ENCODE measurements around the gene KCNK3.

Gene KCNK3

GRCh38 chr2:26687328-26687727, 5.2 kb upstream of the KCNK3 start:
- H3K36me3 ChIP-seq (ENCODE audit: insufficient read depth): no peaks in the 10 kb centered on the region
- H3K4me3 ChIP-seq (IDR thresholded peaks at IDR 0.05; ENCODE audit: insufficient read depth, low read depth, low read length): no peak overlapping the region
- H3K27me3 ChIP-seq (ENCODE audit: insufficient read depth, low read depth): peaks cover 4% of the 10 kb centered on the region; the same call in 1 of the 2 replicates
- no peaks in the 10 kb centered on the region for H3K79me2 ChIP-seq (ENCODE audit: insufficient read depth, low read depth)
- H4K20me1 ChIP-seq (ENCODE audit: insufficient read depth): no peaks in the 10 kb centered on the region
- TF ChIP-seq CTCF (conservative IDR thresholded peaks at IDR 0.05; ENCODE audit: low read depth, low read length): no peak
- H3K9ac ChIP-seq: no peak overlapping the region
- H3K27ac ChIP-seq: no peak overlapping the region
- no peak overlapping the region for H3K4me2 ChIP-seq
- H2AFZ ChIP-seq (ENCODE audit: low read depth): no peak overlapping the region
- H3K4me1 ChIP-seq (ENCODE audit: low read depth, poor library complexity, severe bottlenecking): no peaks in the 10 kb centered on the region

- Histone ChIP-seq H2AFZ (ENCODE audit: low read depth) (no peak overlapping the region), H3K4me3 (IDR thresholded peaks at IDR 0.05; ENCODE audit: insufficient read depth, low read depth, low read length) (no peak overlapping the region), H3K27ac (no peak overlapping the region), H3K36me3 (ENCODE audit: insufficient read depth) (no peaks in the 10 kb centered on the region), H4K20me1 (ENCODE audit: insufficient read depth) (no peaks in the 10 kb centered on the region), H3K9ac (no peak overlapping the region), H3K4me2 (no peak overlapping the region), H3K27me3 (ENCODE audit: insufficient read depth, low read depth) (peaks cover 4% of the 10 kb centered on the region; the same call in 1 of the 2 replicates), H3K79me2 (ENCODE audit: insufficient read depth, low read depth) (no peaks in the 10 kb centered on the region), H3K4me1 (ENCODE audit: low read depth, poor library complexity, severe bottlenecking) (no peaks in the 10 kb centered on the region)
- TF ChIP-seq CTCF (conservative IDR thresholded peaks at IDR 0.05; ENCODE audit: low read depth, low read length): no peak
These were observed 4.7 kb upstream of the KCNK3 start for GRCh38 chr2:26687801-26688200.

GRCh38 chr2:26691161-26691560, 1.4 kb upstream of the KCNK3 start:
- peaks cover 18% of the 10 kb centered on the region for H3K27me3 ChIP-seq (ENCODE audit: insufficient read depth, low read depth)
- no peaks in the 10 kb centered on the region for H3K4me1 ChIP-seq (ENCODE audit: low read depth, poor library complexity, severe bottlenecking)
- H4K20me1 ChIP-seq (ENCODE audit: insufficient read depth): no peaks in the 10 kb centered on the region
- TF ChIP-seq CTCF (conservative IDR thresholded peaks at IDR 0.05; ENCODE audit: low read depth, low read length): no peak
- H3K9ac ChIP-seq: no peak overlapping the region
- H3K27ac ChIP-seq: no peak overlapping the region
- no peaks in the 10 kb centered on the region for H3K79me2 ChIP-seq (ENCODE audit: insufficient read depth, low read depth)
- no peak overlapping the region for H3K4me2 ChIP-seq
- no peaks in the 10 kb centered on the region for H3K36me3 ChIP-seq (ENCODE audit: insufficient read depth)
- H3K4me3 ChIP-seq (IDR thresholded peaks at IDR 0.05; ENCODE audit: insufficient read depth, low read depth, low read length): no peak overlapping the region
- no peak overlapping the region for H2AFZ ChIP-seq (ENCODE audit: low read depth)

GRCh38 chr2:26691881-26692278, 642 bp upstream of the KCNK3 start:
- no peaks in the 10 kb centered on the region for H3K79me2 ChIP-seq (ENCODE audit: insufficient read depth, low read depth)
- no peak for TF ChIP-seq CTCF (conservative IDR thresholded peaks at IDR 0.05; ENCODE audit: low read depth, low read length)
- H4K20me1 ChIP-seq (ENCODE audit: insufficient read depth): no peaks in the 10 kb centered on the region
- H3K27me3 ChIP-seq (ENCODE audit: insufficient read depth, low read depth): peaks cover 23% of the 10 kb centered on the region
- H3K9ac ChIP-seq: no peak overlapping the region
- H3K4me3 ChIP-seq (IDR thresholded peaks at IDR 0.05; ENCODE audit: insufficient read depth, low read depth, low read length): no peak overlapping the region
- no peak overlapping the region for H2AFZ ChIP-seq (ENCODE audit: low read depth)
- no peak overlapping the region for H3K27ac ChIP-seq
- no peaks in the 10 kb centered on the region for H3K4me1 ChIP-seq (ENCODE audit: low read depth, poor library complexity, severe bottlenecking)
- no peaks in the 10 kb centered on the region for H3K36me3 ChIP-seq (ENCODE audit: insufficient read depth)
- no peak overlapping the region for H3K4me2 ChIP-seq

All from KMS-11 (cell line).